ENCODE data around the gene KRT7. TPM values are rescaled to one million over a fixed set of nuclear protein-coding genes. Genes with fewer than 3 reads are reported as not detected.

Gene KRT7
- total and polyA plus RNA-seq, 2 donors (not counting 1 experiment from before 2014, with no cell fraction given), result not detected

DNA sequence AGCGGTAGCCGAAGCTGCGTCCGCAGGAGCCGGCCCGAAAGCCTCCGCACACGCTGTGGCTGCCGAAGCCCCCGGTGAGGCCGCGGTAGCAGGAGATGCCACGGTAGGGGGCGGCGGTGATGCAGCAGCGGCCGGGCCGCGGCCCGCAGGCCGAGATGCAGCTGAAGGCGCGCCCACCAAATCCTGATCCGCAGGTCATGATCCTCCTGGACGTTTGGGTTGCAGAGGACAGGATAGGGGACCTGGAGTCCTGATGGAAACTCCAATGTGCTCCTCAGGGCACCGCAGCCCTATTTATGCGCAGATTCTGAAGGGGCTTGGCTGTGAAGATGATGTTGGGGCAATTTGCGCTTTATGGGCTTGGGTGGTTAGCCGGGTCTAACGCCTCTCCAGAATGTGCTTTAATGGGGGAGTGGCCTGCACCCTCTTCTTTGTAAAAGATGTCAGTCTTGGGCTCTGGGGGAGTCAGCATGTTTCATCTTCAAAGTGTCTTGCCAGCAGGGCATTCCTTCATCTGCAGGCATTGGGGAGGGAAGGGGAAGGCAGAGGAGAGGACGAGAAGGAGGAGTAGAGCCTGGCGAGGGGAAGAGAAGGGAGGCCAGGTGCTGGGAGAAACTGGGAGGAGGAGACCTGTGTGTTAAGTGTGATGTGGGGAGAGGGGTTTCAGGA lies 58.4 kb downstream of the KRT7 start, which contains the start of gene KRT81:
Gene KRT81, minus strand, starts transcription at position 268 of the 669 bp plus-strand sequence. Its CDS starts 69 bp downstream, at position 199.
- no peak within 1 kb of the TSS for H3K4me3 Mint-ChIP-seq
- ATAC-seq (ENCODE audit: low read depth) (no peak), DNase-seq (no peak)
- ChIA-PET CTCF (no interaction called here), POLR2A (no interaction called here)
- no peaks in the 10 kb centered on the region for H4K20me1 ChIP-seq (ENCODE audit: control insufficient read depth, insufficient read depth, low read length, poor library complexity, severe bottlenecking)
- H3K4me1 Mint-ChIP-seq, result no peaks in the 10 kb centered on the region
- H3K27me3 Mint-ChIP-seq, result peaks cover 32% of the 10 kb centered on the region
- H3K9ac ChIP-seq (ENCODE audit: low read length), result no peak within 1 kb of the TSS
- no peak within 1 kb of the TSS for H3K4me2 ChIP-seq (replicated peaks; ENCODE audit: low read depth, low read length, poor library complexity, severe bottlenecking)
- H3K79me2 ChIP-seq (ENCODE audit: control insufficient read depth, insufficient read depth, low read length), result no peaks in the 10 kb centered on the region
- no peak within 1 kb of the TSS for H3K4me3 ChIP-seq (ENCODE audit: control extremely low read depth in 1 of 5, extremely low read depth in 1 of 5, insufficient read depth in 1 of 5, low read depth in 2 of 5, low read length in 4 of 5)
- no peaks in the 10 kb centered on the region for H3K9me3 Mint-ChIP-seq (ENCODE audit: insufficient read depth)
- H2AFZ ChIP-seq (ENCODE audit: insufficient read depth, low read depth, low read length, poor library complexity, severe bottlenecking), result no peak within 1 kb of the TSS
- TF ChIP-seq EZH2 (IDR thresholded peaks at IDR 0.05; ENCODE audit: borderline replicate concordance, insufficient read depth, low read depth, low read length, poor library complexity, severe bottlenecking), result no peak
- TF ChIP-seq, protein P1, sequence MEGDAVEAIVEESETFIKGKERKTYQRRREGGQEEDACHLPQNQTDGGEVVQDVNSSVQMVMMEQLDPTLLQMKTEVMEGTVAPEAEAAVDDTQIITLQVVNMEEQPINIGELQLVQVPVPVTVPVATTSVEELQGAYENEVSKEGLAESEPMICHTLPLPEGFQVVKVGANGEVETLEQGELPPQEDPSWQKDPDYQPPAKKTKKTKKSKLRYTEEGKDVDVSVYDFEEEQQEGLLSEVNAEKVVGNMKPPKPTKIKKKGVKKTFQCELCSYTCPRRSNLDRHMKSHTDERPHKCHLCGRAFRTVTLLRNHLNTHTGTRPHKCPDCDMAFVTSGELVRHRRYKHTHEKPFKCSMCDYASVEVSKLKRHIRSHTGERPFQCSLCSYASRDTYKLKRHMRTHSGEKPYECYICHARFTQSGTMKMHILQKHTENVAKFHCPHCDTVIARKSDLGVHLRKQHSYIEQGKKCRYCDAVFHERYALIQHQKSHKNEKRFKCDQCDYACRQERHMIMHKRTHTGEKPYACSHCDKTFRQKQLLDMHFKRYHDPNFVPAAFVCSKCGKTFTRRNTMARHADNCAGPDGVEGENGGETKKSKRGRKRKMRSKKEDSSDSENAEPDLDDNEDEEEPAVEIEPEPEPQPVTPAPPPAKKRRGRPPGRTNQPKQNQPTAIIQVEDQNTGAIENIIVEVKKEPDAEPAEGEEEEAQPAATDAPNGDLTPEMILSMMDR (IDR thresholded peaks at IDR 0.05), result no peak
- H3K27ac ChIP-seq (ENCODE audit: low read length in 2 of 2), result no peak within 1 kb of the TSS
- no peaks in the 10 kb centered on the region for H3K9me3 ChIP-seq (ENCODE audit: control extremely low read depth in 1 of 3, control insufficient read depth in 2 of 3, insufficient read depth in 1 of 3, low read length in 2 of 3)
- intact Hi-C loops (cut with micrococcal nuclease), result no loop called here
- H3K36me3 ChIP-seq (replicated peaks in 1 of 2; ENCODE audit: control extremely low read depth in 1 of 2, control insufficient read depth in 1 of 2, extremely low read depth in 1 of 2, insufficient read depth in 2 of 2, low read length in 1 of 2), result no peaks in the 10 kb centered on the region
- no peaks in the 10 kb centered on the region for H3K4me1 ChIP-seq (ENCODE audit: control insufficient read depth in 2 of 2, insufficient read depth in 2 of 2, low read length in 2 of 2)
- H3K27ac Mint-ChIP-seq, result no peak within 1 kb of the TSS
- WGBS (ENCODE audit: insufficient coverage), result 78% methylated on average over 18 of the region's 32 CpGs
- H3K27me3 ChIP-seq (replicated peaks in 1 of 4; ENCODE audit: control extremely low read depth in 1 of 4, control insufficient read depth in 3 of 4, insufficient read depth in 4 of 4, low read length in 3 of 4), result peaks cover 0 to 2% (median 0%) of the 10 kb centered on the region in 4 experiments

DNA sequence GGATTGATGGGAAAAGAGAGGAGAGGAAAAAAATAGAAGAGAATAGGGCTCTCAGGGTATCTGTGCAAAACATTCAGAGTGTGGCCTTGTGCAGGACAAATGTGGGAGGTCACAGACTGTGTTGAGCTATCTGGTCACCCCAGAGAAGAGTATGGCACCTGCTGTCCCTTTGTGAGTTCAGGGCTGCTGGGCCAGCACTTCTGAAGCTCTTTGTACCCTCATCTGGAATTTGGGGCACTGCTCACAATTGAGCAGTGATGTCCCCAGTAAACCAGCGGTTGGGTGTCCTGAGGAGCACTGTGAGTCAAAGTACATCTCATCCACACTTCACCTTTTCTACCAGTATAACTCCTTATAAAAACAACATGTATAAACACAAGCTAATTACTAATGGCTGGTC lies 60.9 kb downstream of the KRT7 start:
- Histone ChIP-seq H3K9ac (ENCODE audit: low read length) (no peak overlapping the region), H3K9me3 (ENCODE audit: control extremely low read depth in 1 of 3, control insufficient read depth in 2 of 3, insufficient read depth in 1 of 3, low read length in 2 of 3) (no peaks in the 10 kb centered on the region), H3K36me3 (replicated peaks in 1 of 2; ENCODE audit: control extremely low read depth in 1 of 2, control insufficient read depth in 1 of 2, extremely low read depth in 1 of 2, insufficient read depth in 2 of 2, low read length in 1 of 2) (no peaks in the 10 kb centered on the region), H3K27me3 (replicated peaks in 1 of 4; ENCODE audit: control extremely low read depth in 1 of 4, control insufficient read depth in 3 of 4, insufficient read depth in 4 of 4, low read length in 3 of 4) (peaks cover 0 to 8% (median 1%) of the 10 kb centered on the region in 4 experiments), H2AFZ (ENCODE audit: insufficient read depth, low read depth, low read length, poor library complexity, severe bottlenecking) (no peak overlapping the region), H3K4me1 (ENCODE audit: control insufficient read depth in 2 of 2, insufficient read depth in 2 of 2, low read length in 2 of 2) (no peaks in the 10 kb centered on the region), H3K4me3 (ENCODE audit: control extremely low read depth in 1 of 5, extremely low read depth in 1 of 5, insufficient read depth in 1 of 5, low read depth in 2 of 5, low read length in 4 of 5) (no peak overlapping the region), H3K4me2 (replicated peaks; ENCODE audit: low read depth, low read length, poor library complexity, severe bottlenecking) (no peak overlapping the region), H3K79me2 (ENCODE audit: control insufficient read depth, insufficient read depth, low read length) (no peaks in the 10 kb centered on the region), H3K27ac (ENCODE audit: low read length in 2 of 2) (no peak overlapping the region), H4K20me1 (ENCODE audit: control insufficient read depth, insufficient read depth, low read length, poor library complexity, severe bottlenecking) (no peaks in the 10 kb centered on the region)
- TF ChIP-seq, protein P1 (IDR thresholded peaks at IDR 0.05), result no peak
- no peak for TF ChIP-seq EZH2 (IDR thresholded peaks at IDR 0.05; ENCODE audit: borderline replicate concordance, insufficient read depth, low read depth, low read length, poor library complexity, severe bottlenecking)
- peaks cover 48% of the 10 kb centered on the region for H3K27me3 Mint-ChIP-seq
- no peak overlapping the region for H3K4me3 Mint-ChIP-seq
- ATAC-seq (ENCODE audit: low read depth) (no peak), DNase-seq (no peak)
- intact Hi-C loops (cut with micrococcal nuclease), result no loop called here
- no peaks in the 10 kb centered on the region for H3K4me1 Mint-ChIP-seq
- ChIA-PET POLR2A (no interaction called here), CTCF (interaction anchor here (1.6 kb wide), 1 partner anchor 15 kb away, joined by 6 read pairs; no protein-coding TSS in a partner anchor)
- H3K9me3 Mint-ChIP-seq (ENCODE audit: insufficient read depth), result no peaks in the 10 kb centered on the region
- 89% methylated on average over 1 of the region's 1 CpG for WGBS (ENCODE audit: insufficient coverage)
- no peak overlapping the region for H3K27ac Mint-ChIP-seq
